Esophagus squamous epithelium (tissue), 5 donors: ENCODE data around the gene GAK. TPM values are rescaled to one million over a fixed set of nuclear protein-coding genes. Genes with fewer than 3 reads are reported as not detected.

ENCODE experiments used
- DNase-seq: peaks from one replicate; lab custom pipeline; 2025; lab: John Stamatoyannopoulos, UW
- H3K27ac ChIP-seq, 4 donors: fragments of 200-600 bp; sonication (generic); one replicate each; pipeline ENCODE4 v1.5.1; 2016 to 2019; ENCODE audit warnings: mild to moderate bottlenecking in 1 of 4
- H3K27me3 ChIP-seq, 4 donors: fragments of 200-600 bp; sonication (generic); 1 replicate in 3 of 4; 2 replicates in 1 of 4; pipeline versions ENCODE4 v1.5.1 to v1.6.0; 2017 to 2021; ENCODE audit warnings: antibody characterized with exemption in 1 of 4
- H3K36me3 ChIP-seq, 3 donors: fragments of 200-600 bp; sonication (generic); one replicate each; pipeline ENCODE4 v1.5.1; 2016 to 2019
- H3K4me1 ChIP-seq, 3 donors: fragments of 200-600 bp; sonication (generic); one replicate each; pipeline ENCODE4 v1.5.1; 2017 to 2019
- H3K4me3 ChIP-seq, 4 donors: fragments of 200-600 bp; sonication (generic); 1 replicate in 3 of 4; 2 replicates in 1 of 4; pipeline ENCODE4 v1.5.1; 2016 to 2019; ENCODE audit warnings: mild to moderate bottlenecking in 2 of 4, moderate library complexity in 1 of 4
- H3K9me3 ChIP-seq, 3 donors: fragments of 200-600 bp; sonication (generic); one replicate each; pipeline ENCODE4 v1.5.1; 2016 to 2019
- POLR2A ChIP-seq, 4 donors: fragments of 450-650 bp; IDR thresholded peaks; one replicate each; pipeline ENCODE4 v1.6.1; 2017; ENCODE audit warnings: antibody characterized with exemption in 4 of 4, mild to moderate bottlenecking in 4 of 4, moderate library complexity in 3 of 4
- WGBS, 2 donors: methylation state at CpG; one replicate each; pipeline ENCODE4 v1.1.5; 2018; 5-methylcytosine and 5-hydroxymethylcytosine counted together
- intact Hi-C: fragments of 100-400 bp; cut with DNase I; formaldehyde crosslinking; loops from one replicate; pipeline ENCODE4 v1.15.0; 2022
- total RNA-seq, 4 donors: library from RNA; depleted of rRNA; stranded (reverse); fragments of >200 nt; gene quantifications; one replicate each; pipeline ENCODE4 v1.1.0, GENCODE V29; 2016
- TF ChIP-seq, protein P1 (sequence below), 6 experiments: fragments of 450-650 bp in 4 of 6; fragments of 200-600 bp in 2 of 6; sonication (generic) in 2 of 6; IDR thresholded peaks; one replicate each; pipeline ENCODE4 v1.5.1; 2016 to 2019; ENCODE audit warnings: antibody characterized with exemption in 6 of 6, mild to moderate bottlenecking in 4 of 6, moderate library complexity in 4 of 6
- donor health status: DM: yes; HTN: yes; CAD: no.

GAK gene
- total RNA-seq, 4 donors from 2014 or later, result 70.6 to 97.8 (median 80.7) TPM

DNA sequence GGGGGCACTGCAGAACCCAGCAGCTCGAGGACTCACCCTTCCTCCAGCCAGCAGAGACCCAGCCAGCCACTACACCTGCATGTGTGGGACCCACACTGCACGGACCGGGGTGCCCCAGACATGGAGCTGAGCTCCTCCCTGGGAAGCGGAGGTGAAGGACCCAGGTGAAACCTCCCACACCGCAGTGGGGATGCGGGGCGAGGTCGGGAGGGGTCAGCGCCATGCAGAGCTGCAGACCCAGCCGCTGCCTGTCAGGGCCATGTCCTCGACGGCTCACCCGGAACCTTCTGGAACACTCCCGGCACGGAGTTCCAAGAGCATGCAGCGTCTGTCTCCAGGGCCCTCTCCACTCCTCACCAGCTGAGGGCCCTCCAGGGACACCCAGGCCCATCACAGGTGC lies 42.6 kb downstream of the GAK start:
- no peak for DNase-seq
- WGBS, 2 donors, result 89% methylated on average over 5 of the region's 16 CpGs; no CpG with 5 or more reads in 1 of the 2 donors
- H3K27me3 ChIP-seq, result no peaks in the 10 kb centered on the region
- H3K9me3 ChIP-seq, result no peaks in the 10 kb centered on the region
- peaks cover 22 to 100% (median 40%) of the 10 kb centered on the region in 3 donors for H3K36me3 ChIP-seq
- H3K4me3 ChIP-seq, result no peak overlapping the region
- no peak overlapping the region for H3K27ac ChIP-seq
- TF ChIP-seq, protein P1, sequence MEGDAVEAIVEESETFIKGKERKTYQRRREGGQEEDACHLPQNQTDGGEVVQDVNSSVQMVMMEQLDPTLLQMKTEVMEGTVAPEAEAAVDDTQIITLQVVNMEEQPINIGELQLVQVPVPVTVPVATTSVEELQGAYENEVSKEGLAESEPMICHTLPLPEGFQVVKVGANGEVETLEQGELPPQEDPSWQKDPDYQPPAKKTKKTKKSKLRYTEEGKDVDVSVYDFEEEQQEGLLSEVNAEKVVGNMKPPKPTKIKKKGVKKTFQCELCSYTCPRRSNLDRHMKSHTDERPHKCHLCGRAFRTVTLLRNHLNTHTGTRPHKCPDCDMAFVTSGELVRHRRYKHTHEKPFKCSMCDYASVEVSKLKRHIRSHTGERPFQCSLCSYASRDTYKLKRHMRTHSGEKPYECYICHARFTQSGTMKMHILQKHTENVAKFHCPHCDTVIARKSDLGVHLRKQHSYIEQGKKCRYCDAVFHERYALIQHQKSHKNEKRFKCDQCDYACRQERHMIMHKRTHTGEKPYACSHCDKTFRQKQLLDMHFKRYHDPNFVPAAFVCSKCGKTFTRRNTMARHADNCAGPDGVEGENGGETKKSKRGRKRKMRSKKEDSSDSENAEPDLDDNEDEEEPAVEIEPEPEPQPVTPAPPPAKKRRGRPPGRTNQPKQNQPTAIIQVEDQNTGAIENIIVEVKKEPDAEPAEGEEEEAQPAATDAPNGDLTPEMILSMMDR (IDR thresholded peaks at IDR 0.05), result no peak
- no peak for TF ChIP-seq POLR2A (IDR thresholded peaks at IDR 0.05)
- H3K4me1 ChIP-seq, result no peaks in the 10 kb centered on the region
- intact Hi-C loops, result no loop called here

GRCh38 chr4:888029-888428 lies 44.1 kb downstream of the GAK start:
- intact Hi-C loops, result no loop called here
- WGBS, 2 donors, result 87 to 100% methylated on average over 2 to 6 of the region's 23 CpGs
- H3K9me3 ChIP-seq, result no peaks in the 10 kb centered on the region
- H3K36me3 ChIP-seq, result peaks cover 17 to 100% (median 27%) of the 10 kb centered on the region in 3 donors
- no peak for DNase-seq
- TF ChIP-seq, protein P1 (IDR thresholded peaks at IDR 0.05), result no peak
- no peak for TF ChIP-seq POLR2A (IDR thresholded peaks at IDR 0.05)
- H3K27me3 ChIP-seq, result no peaks in the 10 kb centered on the region
- no peak overlapping the region for H3K4me3 ChIP-seq
- no peak overlapping the region for H3K27ac ChIP-seq
- H3K4me1 ChIP-seq, result no peaks in the 10 kb centered on the region

GRCh38 chr4:887034-887763 lies 44.9 kb downstream of the GAK start:
- Histone ChIP-seq H3K4me3 (no peak overlapping the region), H3K4me1 (no peaks in the 10 kb centered on the region), H3K9me3 (no peaks in the 10 kb centered on the region), H3K27me3 (no peaks in the 10 kb centered on the region), H3K27ac (no peak overlapping the region), H3K36me3 (peaks cover 14 to 100% (median 27%) of the 10 kb centered on the region in 3 donors)
- no peak for DNase-seq
- intact Hi-C loops, result no loop called here
- 95% methylated on average over 59 to 62 of the region's 63 CpGs for WGBS, 2 donors
- no peak for TF ChIP-seq POLR2A (IDR thresholded peaks at IDR 0.05)
- TF ChIP-seq, protein P1 (IDR thresholded peaks at IDR 0.05), result no peak

- TF ChIP-seq, protein P1 (IDR thresholded peaks at IDR 0.05), result no peak
- TF ChIP-seq POLR2A (IDR thresholded peaks at IDR 0.05), result no peak
- Histone ChIP-seq H3K27ac (no peak overlapping the region), H3K36me3 (peaks cover 24 to 100% (median 36%) of the 10 kb centered on the region in 3 donors), H3K9me3 (no peaks in the 10 kb centered on the region), H3K4me3 (no peak overlapping the region), H3K4me1 (no peaks in the 10 kb centered on the region), H3K27me3 (no peaks in the 10 kb centered on the region)
- WGBS, 2 donors, result 76 to 83% methylated on average over 6 to 7 of the region's 9 CpGs
- intact Hi-C loops, result no loop called here
- no peak for DNase-seq
These were observed 45.9 kb downstream of the GAK start for GRCh38 chr4:886244-886643.

GRCh38 chr4:885353-885752 lies 46.8 kb downstream of the GAK start:
- no peak for DNase-seq
- WGBS, 2 donors, result 83 to 87% methylated on average over 3 to 6 of the region's 10 CpGs
- Histone ChIP-seq H3K4me3 (no peak overlapping the region), H3K36me3 (peaks cover 28 to 100% (median 37%) of the 10 kb centered on the region in 3 donors), H3K27me3 (no peaks in the 10 kb centered on the region), H3K4me1 (no peaks in the 10 kb centered on the region), H3K9me3 (no peaks in the 10 kb centered on the region), H3K27ac (no peak overlapping the region)
- TF ChIP-seq POLR2A (IDR thresholded peaks at IDR 0.05), result no peak
- TF ChIP-seq, protein P1 (IDR thresholded peaks at IDR 0.05), result no peak
- intact Hi-C loops, result no loop called here
